ENCODE data around the gene KREMEN1.

- TF ChIP-seq POLR2A (IDR thresholded peaks at IDR 0.05) (no peak), CTCF (IDR thresholded peaks at IDR 0.05) (no peak)
Measured at GRCh38 chr22:29171721-29172120, 98.9 kb downstream of the KREMEN1 start.

Data from upper lobe of left lung (tissue), 4 donors.